ENCODE measurements around the gene DAB2.

DNA sequence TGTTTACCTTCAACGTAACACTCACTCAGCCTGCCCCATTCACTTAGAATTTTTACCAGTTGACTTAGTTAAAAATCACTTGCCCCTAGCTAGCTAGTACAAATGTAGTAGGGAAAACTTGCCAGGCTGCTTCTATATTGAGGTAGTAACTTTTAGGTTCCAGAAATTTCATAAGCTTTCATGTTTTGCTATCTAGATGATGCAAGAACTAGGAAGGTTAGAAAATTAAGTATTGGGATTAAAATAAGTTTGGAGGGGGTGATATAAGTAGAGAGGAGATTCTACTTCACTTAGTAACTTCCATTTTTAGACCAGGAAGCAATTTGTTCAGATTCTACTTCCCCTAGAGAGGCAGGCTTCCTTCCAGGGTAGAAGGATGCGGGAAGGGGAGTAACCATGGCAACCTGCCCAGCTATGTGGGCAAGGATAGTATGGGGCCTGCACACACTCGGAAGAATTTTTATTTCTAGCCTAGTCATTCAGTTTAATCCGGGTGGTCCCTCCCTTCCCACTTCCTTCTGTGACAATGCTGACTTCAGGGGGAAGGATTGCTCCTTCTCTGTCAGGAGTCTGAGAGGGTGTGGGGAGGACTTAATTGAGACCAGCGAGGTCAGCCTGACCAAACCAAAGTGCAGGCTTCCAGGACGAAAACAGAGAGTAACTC, 4.2 kb downstream of the DAB2 start:
- TF ChIP-seq, protein P1, sequence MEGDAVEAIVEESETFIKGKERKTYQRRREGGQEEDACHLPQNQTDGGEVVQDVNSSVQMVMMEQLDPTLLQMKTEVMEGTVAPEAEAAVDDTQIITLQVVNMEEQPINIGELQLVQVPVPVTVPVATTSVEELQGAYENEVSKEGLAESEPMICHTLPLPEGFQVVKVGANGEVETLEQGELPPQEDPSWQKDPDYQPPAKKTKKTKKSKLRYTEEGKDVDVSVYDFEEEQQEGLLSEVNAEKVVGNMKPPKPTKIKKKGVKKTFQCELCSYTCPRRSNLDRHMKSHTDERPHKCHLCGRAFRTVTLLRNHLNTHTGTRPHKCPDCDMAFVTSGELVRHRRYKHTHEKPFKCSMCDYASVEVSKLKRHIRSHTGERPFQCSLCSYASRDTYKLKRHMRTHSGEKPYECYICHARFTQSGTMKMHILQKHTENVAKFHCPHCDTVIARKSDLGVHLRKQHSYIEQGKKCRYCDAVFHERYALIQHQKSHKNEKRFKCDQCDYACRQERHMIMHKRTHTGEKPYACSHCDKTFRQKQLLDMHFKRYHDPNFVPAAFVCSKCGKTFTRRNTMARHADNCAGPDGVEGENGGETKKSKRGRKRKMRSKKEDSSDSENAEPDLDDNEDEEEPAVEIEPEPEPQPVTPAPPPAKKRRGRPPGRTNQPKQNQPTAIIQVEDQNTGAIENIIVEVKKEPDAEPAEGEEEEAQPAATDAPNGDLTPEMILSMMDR (optimal IDR thresholded peaks at IDR 0.05 in 1 of 3, IDR thresholded peaks at IDR 0.05 in 1 of 3, conservative IDR thresholded peaks at IDR 0.05 in 1 of 3; ENCODE audit: extremely low read depth in 1 of 3, insufficient read depth in 2 of 3, low read length in 3 of 3), result no peak
- TF ChIP-seq EZH2 (IDR thresholded peaks at IDR 0.05; ENCODE audit: low read length), result no peak
